Endothelial cell of umbilical vein (primary cell): ENCODE measurements around the gene SMAP1. TPM values are rescaled to one million over a fixed set of nuclear protein-coding genes. Genes with fewer than 3 reads are reported as not detected.

Experiments used
- BruUV-seq: library from RNA; stranded (reverse); fragments of 400-500 nt; replicated peaks from 2 replicates; lab custom pipeline; 2021; lab: Mats Ljungman, UMichigan
- CTCF ChIA-PET: fragments of 300-600, 350-600 bp; sonication (Branson Sonifier 250); formaldehyde crosslinking; loops from one replicate; lab custom pipeline; 2021; ENCODE audit warnings: antibody characterized with exemption, inconsistent platforms; lab: Charles Lee
- POLR2A ChIA-PET: fragments of 300-600, 350-600 bp; sonication (Branson Sonifier 250); formaldehyde crosslinking; loops from one replicate; lab custom pipeline; 2021; ENCODE audit warnings: antibody characterized with exemption, inconsistent platforms; lab: Charles Lee
- DNase-seq: peaks from one replicate; pipeline ENCODE4 v3.0.0-alpha.2; 2011; ENCODE audit warnings: low read depth, low spot score
- FAIRE-seq: peaks from 2 replicates; lab custom pipeline; 2011; peaks lifted over from hg19 to GRCh38; lab: Jason Lieb, UNC
- H2AFZ ChIP-seq: 2 replicates; pipeline ENCODE4 v1.6.0; 2012; ENCODE audit warnings: low read depth, low read length, control low read depth, inconsistent platforms
- H3K27ac ChIP-seq: 2 replicates; pipeline ENCODE4 v1.5.1; 2011; ENCODE audit warnings: low read depth, mild to moderate bottlenecking, control low read depth, low read length, moderate library complexity; ENCODE audit not compliant: insufficient read depth
- H3K27me3 ChIP-seq, 2 experiments: 2 replicates each; pipeline versions ENCODE4 v1.6.0 to v1.6.1; 2011; ENCODE audit warnings: low read length in 2 of 2, mixed read lengths in 1 of 2; ENCODE audit not compliant: control insufficient read depth in 2 of 2, insufficient read depth in 2 of 2
- H3K36me3 ChIP-seq, 2 experiments: 2 replicates in 1 of 2; 3 replicates in 1 of 2; pipeline ENCODE4 v1.5.1; 2011; ENCODE audit warnings: low read length in 2 of 2, mild to moderate bottlenecking in 1 of 2, moderate library complexity in 1 of 2; ENCODE audit not compliant: control insufficient read depth in 2 of 2, insufficient read depth in 2 of 2; ENCODE audit errors: extremely low read depth in 1 of 2
- H3K4me1 ChIP-seq: 3 replicates; pipeline ENCODE4 v1.5.1; 2011; ENCODE audit warnings: mild to moderate bottlenecking, low read length; ENCODE audit not compliant: control insufficient read depth, insufficient read depth; ENCODE audit errors: extremely low read depth
- H3K4me2 ChIP-seq: 2 replicates; pipeline ENCODE4 v1.6.1; 2011; ENCODE audit warnings: low read length, control low read depth, mixed read lengths; ENCODE audit not compliant: insufficient read depth
- H3K4me3 ChIP-seq, 3 experiments: fragments of 200-600 bp in 1 of 3; sonication (generic), shearing (Covaris generic) in 1 of 3; replicated peaks in 1 of 3; 2 replicates each; pipeline ENCODE4 v1.5.1; 2011 to 2016; ENCODE audit warnings: control low read depth in 3 of 3, low read length in 3 of 3, mild to moderate bottlenecking in 2 of 3, inconsistent platforms in 1 of 3, low read depth in 1 of 3, moderate library complexity in 1 of 3; ENCODE audit not compliant: insufficient read depth in 1 of 3
- H3K79me2 ChIP-seq: 2 replicates; pipeline ENCODE4 v1.6.0; 2012; ENCODE audit warnings: low read length, inconsistent platforms; ENCODE audit not compliant: control insufficient read depth, insufficient read depth
- H3K9ac ChIP-seq: replicated peaks from 2 replicates; pipeline ENCODE3; 2011; ENCODE audit warnings: low read length, control low read depth; ENCODE audit not compliant: insufficient read depth; ENCODE audit errors: extremely low read depth
- H3K9me1 ChIP-seq: replicated peaks from 3 replicates; pipeline ENCODE4 v1.6.0; 2011; ENCODE audit warnings: mild to moderate bottlenecking, low read length; ENCODE audit not compliant: control insufficient read depth, insufficient read depth; ENCODE audit errors: extremely low read depth
- H3K9me3 ChIP-seq: replicated peaks from 2 replicates; pipeline ENCODE4 v1.5.1; 2012; ENCODE audit warnings: low read length, inconsistent platforms; ENCODE audit not compliant: control insufficient read depth, insufficient read depth
- H4K20me1 ChIP-seq: replicated peaks from 2 replicates; pipeline ENCODE3; 2011; ENCODE audit warnings: mild to moderate bottlenecking, low read length; ENCODE audit not compliant: control insufficient read depth, insufficient read depth; ENCODE audit errors: extremely low read depth
- CTCF ChIP-seq, 2 donors: IDR thresholded peaks; 1 replicate in 1 of 2; 2 replicates in 1 of 2; pipeline ENCODE4 v1.5.1; 2011; ENCODE audit warnings: low read length in 2 of 2, mild to moderate bottlenecking in 2 of 2, moderate library complexity in 2 of 2, control low read depth in 1 of 2, inconsistent platforms in 1 of 2, low read depth in 1 of 2; ENCODE audit not compliant: insufficient read depth in 1 of 2; ENCODE audit errors: extremely low read depth in 1 of 2
- EZH2 ChIP-seq: IDR thresholded peaks from 2 replicates; pipeline ENCODE4 v1.6.1; 2012; ENCODE audit warnings: borderline replicate concordance, low read depth, mild to moderate bottlenecking, moderate library complexity, low read length, inconsistent platforms; ENCODE audit not compliant: severe bottlenecking
- FOS ChIP-seq: IDR thresholded peaks from 2 replicates; pipeline ENCODE4 v1.6.1; 2011; ENCODE audit warnings: mild to moderate bottlenecking, low read length, moderate library complexity, borderline replicate concordance; ENCODE audit not compliant: insufficient read depth
- GATA2 ChIP-seq: IDR thresholded peaks from 2 replicates; pipeline ENCODE4 v1.7.0; 2011; ENCODE audit warnings: low read depth, mild to moderate bottlenecking, moderate library complexity, mixed read lengths, low read length; ENCODE audit not compliant: insufficient read length, insufficient read depth
- JUN ChIP-seq: IDR thresholded peaks from 2 replicates; pipeline ENCODE4 v1.6.1; 2011; ENCODE audit warnings: borderline replicate concordance, low read depth; ENCODE audit not compliant: insufficient read length, insufficient read depth
- MAX ChIP-seq: IDR thresholded peaks from 2 replicates; pipeline ENCODE4 v1.6.1; 2011; ENCODE audit not compliant: insufficient read depth, insufficient read length
- MYC ChIP-seq: IDR thresholded peaks from one replicate; pipeline ENCODE4 v1.6.1; 2011; ENCODE audit warnings: mild to moderate bottlenecking, low read depth, low read length
- POLR2A ChIP-seq: IDR thresholded peaks from 2 replicates; pipeline ENCODE4 v1.6.1; 2012; ENCODE audit warnings: low read depth, mild to moderate bottlenecking, control low read depth, low read length
- POLR2AphosphoS5 ChIP-seq: IDR thresholded peaks from 2 replicates; pipeline ENCODE4 v1.6.1; 2012; ENCODE audit warnings: low read depth, mild to moderate bottlenecking, control low read depth, low read length, moderate library complexity; ENCODE audit not compliant: insufficient read depth
- dilution Hi-C: fragments of 300-500 bp; cut with MboI; formaldehyde crosslinking; loops from one replicate; pipeline ENCODE4 v1.15.0; 2019; ENCODE audit warnings: low sequenced_read_pairs; ENCODE audit not compliant: extremely low pct_ligation_motif_present
- intact Hi-C: fragments of 100-400 bp; cut with micrococcal nuclease; formaldehyde crosslinking; loops from one replicate; pipeline ENCODE4 v1.10.0; 2022
- polyA plus RNA-seq, 4 experiments: library from polyadenylated mRNA; depleted of rRNA in 3 of 4; stranded (reverse) in 3 of 4; unstranded in 1 of 4; fragments of >200 nt; gene quantifications; 2 replicates each; pipeline versions ENCODE4 v1.2.1 to v1.2.3, GENCODE V29; 2011 to 2012; ENCODE audit warnings: missing spikeins in 1 of 4
- total RNA-seq: library from RNA; stranded (reverse); gene quantifications from 2 replicates; pipeline ENCODE4 v1.2.3, GENCODE V29; 2021

SMAP1 gene
- total and polyA plus RNA-seq, 2 donors (not counting 3 experiments of a cell fraction or from before 2014, with no cell fraction given): 14.6 to 24.6 TPM

- no TSS peak for BruUV-seq
- Histone ChIP-seq H3K4me3 (no peak overlapping the region), H3K9me1 (no peaks in the 10 kb centered on the region), H3K9ac (no peak overlapping the region), H3K79me2 (no peaks in the 10 kb centered on the region), H3K27ac (no peak overlapping the region), H3K36me3 (no peaks in the 10 kb centered on the region), H2AFZ (no peak overlapping the region), H3K4me2 (no peak overlapping the region), H3K27me3 (no peaks in the 10 kb centered on the region), H4K20me1 (no peaks in the 10 kb centered on the region), H3K9me3 (no peaks in the 10 kb centered on the region), H3K4me1 (no peaks in the 10 kb centered on the region)
- dilution Hi-C loops: no loop called here
- ChIA-PET CTCF (interaction anchor here (1.2 kb wide), 1 partner anchor 27 kb away, joined by 3 read pairs; no protein-coding TSS in a partner anchor), POLR2A (no interaction called here)
- TF ChIP-seq FOS: no peak
- TF ChIP-seq POLR2A: no peak
- no peak for TF ChIP-seq JUN
- TF ChIP-seq CTCF (IDR thresholded peaks at IDR 0.05; ENCODE audit: extremely low read depth in 1 of 2, insufficient read depth in 1 of 2, low read depth in 1 of 2, low read length in 2 of 2): no peak
- TF ChIP-seq MAX: no peak
- no peak for TF ChIP-seq MYC
- no peak for TF ChIP-seq EZH2
- TF ChIP-seq GATA2: no peak
- no peak for TF ChIP-seq POLR2AphosphoS5
- no peak for DNase-seq
- FAIRE-seq: no peak
- intact Hi-C loops: no loop called here
These were observed 45.2 kb upstream of the SMAP1 start for GRCh38 chr6:70622461-70622860.
